ENCODE results near the gene VWC2.

- peak; percentile 87 for TF ChIP-seq CTCF (CRISPR knock-in tag; IDR thresholded peaks at IDR 0.05)
- TF ChIP-seq TMF1 (CRISPR knock-in tag; IDR thresholded peaks at IDR 0.05; ENCODE audit: low read depth), result no peak
- TF ChIP-seq MXI1 (IDR thresholded peaks at IDR 0.05; ENCODE audit: borderline replicate concordance, low read depth, low read length), result no peak
- no peak for TF ChIP-seq ZNF446 (CRISPR knock-in tag; IDR thresholded peaks at IDR 0.05)
- no peak for TF ChIP-seq MAZ (IDR thresholded peaks at IDR 0.05; ENCODE audit: borderline replicate concordance, low read depth, low read length)
- no peak for TF ChIP-seq MAZ (CRISPR knock-in tag; IDR thresholded peaks at IDR 0.05; ENCODE audit: low read depth)
- no peak for TF ChIP-seq TAF1 (CRISPR knock-in tag; IDR thresholded peaks at IDR 0.05)
Measured at GRCh38 chr7:49852619-49853462, 79.4 kb downstream of the VWC2 start.

Data from HepG2 (cell line).